Liver (tissue), 9 donors: ENCODE data around the gene TBC1D5. TPM values are rescaled to one million over a fixed set of nuclear protein-coding genes. Genes with fewer than 3 reads are reported as not detected.

ENCODE experiments used
- DNase-seq: peaks from one replicate; pipeline ENCODE4 v3.0.0-alpha.2; 2017; ENCODE audit warnings: low spot score
- H3K27ac ChIP-seq, 2 donors: one replicate each; pipeline ENCODE4 v1.7.0; 2013; ENCODE audit warnings: inconsistent platforms in 2 of 2, low read length in 2 of 2, control low read depth in 1 of 2, low read depth in 1 of 2, mild to moderate bottlenecking in 1 of 2
- H3K27me3 ChIP-seq, 4 donors: one replicate each; pipeline versions ENCODE4 v1.6.1 to v1.7.0; 2013; ENCODE audit warnings: low read length in 3 of 4, inconsistent platforms in 1 of 4, mild to moderate bottlenecking in 1 of 4, moderate library complexity in 1 of 4; ENCODE audit not compliant: control insufficient read depth in 4 of 4, insufficient read depth in 4 of 4
- H3K36me3 ChIP-seq, 4 donors: one replicate each; pipeline versions ENCODE4 v1.6.1 to v1.7.0; 2013; ENCODE audit warnings: low read length in 3 of 4, mild to moderate bottlenecking in 3 of 4, low read depth in 1 of 4, moderate library complexity in 1 of 4; ENCODE audit not compliant: control insufficient read depth in 4 of 4, insufficient read depth in 3 of 4
- H3K4me1 ChIP-seq, 4 donors: one replicate each; pipeline versions ENCODE4 v1.6.1 to v1.7.0; 2013; ENCODE audit warnings: low read length in 3 of 4, mild to moderate bottlenecking in 3 of 4, moderate library complexity in 1 of 4; ENCODE audit not compliant: control insufficient read depth in 4 of 4, insufficient read depth in 4 of 4
- H3K4me3 ChIP-seq, 3 donors: one replicate each; pipeline versions ENCODE4 v1.6.1 to v1.7.0; 2013; ENCODE audit warnings: low read length in 3 of 3, control low read depth in 1 of 3, low read depth in 1 of 3, mild to moderate bottlenecking in 1 of 3
- H3K9ac ChIP-seq, 2 donors: one replicate each; pipeline ENCODE4 v1.7.0; 2013; ENCODE audit warnings: low read length in 2 of 2, mild to moderate bottlenecking in 2 of 2, moderate library complexity in 2 of 2, control low read depth in 1 of 2, low read depth in 1 of 2
- H3K9me3 ChIP-seq, 4 donors: one replicate each; pipeline versions ENCODE4 v1.6.1 to v1.7.0; 2013; ENCODE audit warnings: low read length in 3 of 4; ENCODE audit not compliant: control insufficient read depth in 4 of 4
- ATF3 ChIP-seq: IDR thresholded peaks from 2 replicates; pipeline ENCODE4 v1.6.1; 2016; ENCODE audit warnings: antibody characterized with exemption
- CTCF ChIP-seq: fragments of 150-350 bp; IDR thresholded peaks from 2 replicates; pipeline ENCODE4 v1.5.1; 2017; ENCODE audit warnings: improper control_type of control experiment, low read depth, low read length; ENCODE audit not compliant: missing input control
- GABPA ChIP-seq, 2 donors: IDR thresholded peaks in 1 of 2; conservative IDR thresholded peaks in 1 of 2; 2 replicates each; pipeline ENCODE4 v1.6.1; 2016; ENCODE audit warnings: antibody characterized with exemption in 2 of 2, mild to moderate bottlenecking in 1 of 2, moderate library complexity in 1 of 2
- HNF4A ChIP-seq, 2 donors: conservative IDR thresholded peaks; 2 replicates each; pipeline ENCODE4 v1.6.1; 2016; ENCODE audit warnings: antibody characterized with exemption in 2 of 2, mild to moderate bottlenecking in 2 of 2
- HNF4G ChIP-seq: IDR thresholded peaks from 2 replicates; pipeline ENCODE4 v1.6.1; 2016; ENCODE audit warnings: antibody characterized with exemption
- JUND ChIP-seq, 2 donors: IDR thresholded peaks; 2 replicates each; pipeline ENCODE4 v1.6.1; 2016; ENCODE audit warnings: antibody characterized with exemption in 2 of 2
- REST ChIP-seq: IDR thresholded peaks from 2 replicates; pipeline ENCODE4 v1.6.1; 2016; ENCODE audit warnings: antibody characterized with exemption, mild to moderate bottlenecking
- RXRA ChIP-seq, 2 donors: IDR thresholded peaks; 2 replicates each; pipeline ENCODE4 v1.6.1; 2017 to 2018; ENCODE audit warnings: antibody characterized with exemption in 2 of 2, mild to moderate bottlenecking in 1 of 2
- TAF1 ChIP-seq: conservative IDR thresholded peaks from 2 replicates; pipeline ENCODE4 v1.6.1; 2016; ENCODE audit warnings: antibody characterized with exemption, mild to moderate bottlenecking
- YY1 ChIP-seq: IDR thresholded peaks from 2 replicates; pipeline ENCODE4 v1.6.1; 2016; ENCODE audit warnings: antibody characterized with exemption, mild to moderate bottlenecking
- ZBTB33 ChIP-seq: IDR thresholded peaks from 2 replicates; pipeline ENCODE4 v1.6.1; 2016; ENCODE audit warnings: antibody characterized with exemption
- WGBS: extraction: QIAGEN DNeasy Blood & Tissue Kit; methylation state at CpG from one replicate; pipeline ENCODE4 v1.1.7; 2013; 5-methylcytosine and 5-hydroxymethylcytosine counted together
- polyA plus RNA-seq, 2 donors: library from polyadenylated mRNA; stranded (reverse) in 1 of 2; unstranded in 1 of 2; fragments of 200-250 nt in 1 of 2; fragments of >200 nt in 1 of 2; fragmentation: Nextera tagmentation in 1 of 2; extraction: Ambion mirVana in 1 of 2; gene quantifications; one replicate each; pipeline versions ENCODE4 v1.2.1 to v1.2.3, GENCODE V29; 2013 to 2015
- total RNA-seq, 2 donors: library from RNA; depleted of rRNA; stranded (reverse); fragments of >200 nt; gene quantifications; one replicate each; pipeline ENCODE4 v1.2.3, GENCODE V29; 2014
- donor health status: healthy.
- donor health status: healthy.
- donor health status: healthy.
- donor health status: healthy.
- donor health status: healthy.

Gene TBC1D5
- total and polyA plus RNA-seq, 4 donors, result 9.1 to 45.6 (median 25.6) TPM

- H3K9me3 ChIP-seq, result no peaks in the 10 kb centered on the region
- no peaks in the 10 kb centered on the region for H3K36me3 ChIP-seq
- no peak overlapping the region for H3K27ac ChIP-seq
- no peaks in the 10 kb centered on the region for H3K27me3 ChIP-seq
- no peak for DNase-seq
- no peak overlapping the region for H3K9ac ChIP-seq
- H3K4me1 ChIP-seq, result no peaks in the 10 kb centered on the region
- TF ChIP-seq HNF4A (conservative IDR thresholded peaks at IDR 0.05) (no peak), JUND (IDR thresholded peaks at IDR 0.05) (no peak), HNF4G (no peak), REST (no peak), GABPA (IDR thresholded peaks at IDR 0.05 in 1 of 2, conservative IDR thresholded peaks at IDR 0.05 in 1 of 2) (no peak), YY1 (no peak), ATF3 (no peak), TAF1 (no peak), ZBTB33 (no peak), RXRA (IDR thresholded peaks at IDR 0.05) (no peak), CTCF (no peak)
- no peak overlapping the region for H3K4me3 ChIP-seq
Measured at GRCh38 chr3:17310983-17311382, 431.4 kb downstream of the TBC1D5 start.

GRCh38 chr3:17307887-17308286 lies 434.5 kb downstream of the TBC1D5 start:
- TF ChIP-seq YY1 (no peak), HNF4A (conservative IDR thresholded peaks at IDR 0.05) (no peak), HNF4G (no peak)
- Histone ChIP-seq H3K4me3 (no peak overlapping the region), H3K9me3 (no peaks in the 10 kb centered on the region), H3K9ac (no peak overlapping the region), H3K27me3 (no peaks in the 10 kb centered on the region), H3K4me1 (no peaks in the 10 kb centered on the region), H3K36me3 (no peaks in the 10 kb centered on the region), H3K27ac (no peak overlapping the region)
- WGBS, result 92% methylated on average over 5 of the region's 5 CpGs
- no peak for DNase-seq
